ENCODE results near the gene HSD17B10.

- TF ChIP-seq, protein P1, sequence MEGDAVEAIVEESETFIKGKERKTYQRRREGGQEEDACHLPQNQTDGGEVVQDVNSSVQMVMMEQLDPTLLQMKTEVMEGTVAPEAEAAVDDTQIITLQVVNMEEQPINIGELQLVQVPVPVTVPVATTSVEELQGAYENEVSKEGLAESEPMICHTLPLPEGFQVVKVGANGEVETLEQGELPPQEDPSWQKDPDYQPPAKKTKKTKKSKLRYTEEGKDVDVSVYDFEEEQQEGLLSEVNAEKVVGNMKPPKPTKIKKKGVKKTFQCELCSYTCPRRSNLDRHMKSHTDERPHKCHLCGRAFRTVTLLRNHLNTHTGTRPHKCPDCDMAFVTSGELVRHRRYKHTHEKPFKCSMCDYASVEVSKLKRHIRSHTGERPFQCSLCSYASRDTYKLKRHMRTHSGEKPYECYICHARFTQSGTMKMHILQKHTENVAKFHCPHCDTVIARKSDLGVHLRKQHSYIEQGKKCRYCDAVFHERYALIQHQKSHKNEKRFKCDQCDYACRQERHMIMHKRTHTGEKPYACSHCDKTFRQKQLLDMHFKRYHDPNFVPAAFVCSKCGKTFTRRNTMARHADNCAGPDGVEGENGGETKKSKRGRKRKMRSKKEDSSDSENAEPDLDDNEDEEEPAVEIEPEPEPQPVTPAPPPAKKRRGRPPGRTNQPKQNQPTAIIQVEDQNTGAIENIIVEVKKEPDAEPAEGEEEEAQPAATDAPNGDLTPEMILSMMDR (IDR thresholded peaks at IDR 0.05; ENCODE audit: low read length): no peak
- TF ChIP-seq EZH2 (IDR thresholded peaks at IDR 0.05; ENCODE audit: borderline replicate concordance, low read length): no peak
These were observed at the start of gene HSD17B10 for GRCh38 chrX:53433651-53434639.
